DMS 273 (cell line): Measurements from ENCODE around the gene SMARCC2.

ENCODE experiments used
- DNase-seq: peaks from one replicate; lab custom pipeline; 2025; ENCODE audit not compliant: unreplicated experiment; lab: John Stamatoyannopoulos, UW

SMARCC2 gene

DNA sequence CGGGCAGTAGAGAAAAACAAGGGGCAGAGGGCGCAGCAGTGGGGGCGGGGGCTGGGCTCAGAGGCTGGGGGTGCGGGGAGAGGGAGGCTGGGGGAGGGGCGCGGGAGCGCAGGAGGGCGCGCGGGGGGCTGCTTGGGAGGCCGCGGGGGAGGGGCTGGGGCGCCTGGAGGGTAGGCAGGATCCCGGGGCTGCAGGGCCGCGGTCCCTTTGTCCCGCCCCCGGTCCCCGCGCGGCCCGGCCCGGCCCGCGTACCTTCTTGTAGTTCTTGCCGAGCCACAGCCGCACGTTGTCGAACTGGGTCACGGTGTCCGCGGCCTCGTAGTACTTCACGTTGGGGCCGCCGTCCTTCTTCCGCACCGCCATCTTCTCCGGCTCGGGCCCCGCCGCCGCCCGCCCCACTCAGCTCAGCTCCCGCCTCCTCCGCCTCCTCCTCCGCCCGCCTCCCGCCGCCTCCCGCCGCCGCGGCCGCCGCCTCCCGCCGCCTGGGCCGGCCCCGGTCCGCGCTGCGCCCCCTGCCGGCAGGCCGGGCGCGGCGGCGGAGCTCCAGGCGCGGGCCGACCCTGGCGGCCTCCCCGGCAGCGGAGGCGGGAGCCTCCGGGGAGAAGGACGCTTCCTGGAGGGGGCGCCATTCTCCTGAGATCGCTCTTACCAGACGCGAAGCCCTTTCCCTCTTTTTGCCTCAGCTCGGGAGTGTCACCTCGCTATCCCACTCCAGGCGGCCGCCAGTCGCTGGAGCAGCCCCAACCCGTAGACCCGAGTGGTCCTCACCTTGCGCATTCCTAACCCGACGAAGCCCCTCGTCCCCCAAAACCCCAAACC is at the start of gene SMARCC2:
SMARCC2 (minus strand) TSS at position 385 of the 819 bp plus-strand sequence; CDS start at position 363, 22 bp downstream.
- DNase-seq: peak; percentile 94

DNA sequence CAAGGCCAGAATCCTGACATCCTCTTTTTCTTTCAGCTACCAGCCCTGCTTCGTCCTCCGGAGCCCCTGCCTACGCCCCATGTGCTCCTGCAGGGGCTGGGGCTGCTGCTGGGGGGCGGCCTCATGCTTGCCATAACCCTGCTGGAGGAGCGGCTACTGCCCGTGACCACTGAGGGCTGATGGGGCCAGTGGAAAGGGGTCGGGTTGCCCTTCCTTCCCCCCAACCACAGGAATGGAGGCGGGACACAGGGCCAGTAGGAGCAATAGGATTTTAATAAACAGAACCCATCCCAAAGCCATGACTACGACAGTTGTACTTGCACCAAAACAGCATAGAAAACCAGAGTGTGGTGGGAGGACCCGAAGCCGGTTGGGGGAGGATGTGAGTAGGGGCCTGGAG is 48.3 kb upstream of the SMARCC2 start:
- no peak for DNase-seq

DNA sequence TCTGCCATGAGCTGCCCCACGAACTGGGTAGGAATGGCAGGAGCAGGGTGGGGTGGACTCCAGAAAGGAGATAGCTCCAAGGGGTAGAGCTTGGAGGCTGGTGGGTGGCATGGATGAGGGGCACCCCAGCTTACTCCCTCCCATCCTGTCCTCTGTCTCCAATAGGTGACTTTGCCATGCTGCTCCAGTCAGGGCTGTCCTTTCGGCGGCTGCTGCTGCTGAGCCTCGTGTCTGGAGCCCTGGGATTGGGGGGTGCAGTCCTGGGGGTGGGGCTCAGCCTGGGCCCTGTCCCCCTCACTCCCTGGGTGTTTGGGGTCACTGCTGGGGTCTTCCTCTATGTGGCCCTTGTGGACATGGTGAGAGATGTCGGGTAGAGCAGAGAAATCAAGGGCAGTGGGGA is 47.7 kb upstream of the SMARCC2 start:
- DNase-seq: no peak

DNA sequence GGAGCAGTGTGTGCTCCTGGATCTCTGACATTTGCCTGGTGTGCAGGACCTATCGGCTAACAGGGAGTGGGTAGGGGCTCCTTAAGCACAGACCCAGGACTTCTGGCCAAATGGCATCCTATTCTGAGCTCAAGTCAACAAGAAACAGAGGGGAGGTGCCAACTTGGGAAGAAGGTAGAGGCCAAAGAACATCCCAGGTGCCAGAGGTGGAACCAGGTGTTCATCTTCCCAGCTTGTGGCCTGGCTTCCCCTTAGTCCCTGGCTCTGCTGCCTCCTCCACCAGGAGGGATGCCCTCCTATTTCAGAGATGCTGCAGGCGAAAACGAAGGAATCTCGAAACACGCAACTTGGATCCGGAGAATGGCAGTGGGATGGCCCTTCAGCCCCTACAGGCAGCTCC is 46.8 kb upstream of the SMARCC2 start:
- no peak for DNase-seq

DNA sequence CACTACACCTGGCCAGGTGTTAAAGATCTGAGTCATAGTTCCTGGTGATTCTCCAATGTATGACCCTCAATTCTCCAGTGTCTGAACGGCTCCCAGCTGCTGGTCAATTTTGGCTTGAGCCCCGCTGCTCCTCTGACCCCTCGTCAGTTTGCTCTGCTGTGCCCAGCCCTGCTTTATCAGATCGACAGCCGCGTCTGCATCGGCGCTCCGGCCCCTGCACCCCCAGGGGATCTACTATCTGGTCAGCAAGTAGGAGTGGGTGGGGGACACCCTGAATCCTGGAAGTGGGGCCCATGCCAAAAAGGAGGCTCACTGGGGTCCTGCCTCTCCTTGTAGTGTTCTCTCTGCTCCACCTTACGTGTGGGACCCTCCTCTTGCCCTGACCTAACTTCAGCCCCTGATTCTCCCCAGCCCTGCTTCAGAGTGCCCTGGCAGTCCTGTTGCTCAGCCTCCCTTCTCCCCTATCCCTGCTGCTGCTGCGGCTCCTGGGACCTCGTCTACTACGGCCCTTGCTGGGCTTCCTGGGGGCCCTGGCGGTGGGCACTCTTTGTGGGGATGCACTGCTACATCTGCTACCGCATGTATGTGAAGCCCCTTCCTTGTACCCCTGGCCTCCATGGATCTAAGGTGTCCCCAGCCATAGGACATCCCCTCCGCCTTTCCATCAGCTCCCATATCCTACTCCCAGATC is 45.6 kb upstream of the SMARCC2 start:
- DNase-seq: no peak

DNA sequence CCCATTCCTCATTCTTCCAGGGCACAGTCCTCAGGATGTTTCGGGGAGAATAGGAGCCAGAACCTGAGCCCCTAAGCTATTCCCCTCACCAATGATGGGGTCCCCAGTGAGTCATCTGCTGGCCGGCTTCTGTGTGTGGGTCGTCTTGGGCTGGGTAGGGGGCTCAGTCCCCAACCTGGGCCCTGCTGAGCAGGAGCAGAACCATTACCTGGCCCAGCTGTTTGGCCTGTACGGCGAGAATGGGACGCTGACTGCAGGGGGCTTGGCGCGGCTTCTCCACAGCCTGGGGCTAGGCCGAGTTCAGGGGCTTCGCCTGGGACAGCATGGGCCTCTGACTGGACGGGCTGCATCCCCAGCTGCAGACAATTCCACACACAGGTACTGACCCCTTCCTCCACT is 41.9 kb upstream of the SMARCC2 start:
- DNase-seq: no peak

DNA sequence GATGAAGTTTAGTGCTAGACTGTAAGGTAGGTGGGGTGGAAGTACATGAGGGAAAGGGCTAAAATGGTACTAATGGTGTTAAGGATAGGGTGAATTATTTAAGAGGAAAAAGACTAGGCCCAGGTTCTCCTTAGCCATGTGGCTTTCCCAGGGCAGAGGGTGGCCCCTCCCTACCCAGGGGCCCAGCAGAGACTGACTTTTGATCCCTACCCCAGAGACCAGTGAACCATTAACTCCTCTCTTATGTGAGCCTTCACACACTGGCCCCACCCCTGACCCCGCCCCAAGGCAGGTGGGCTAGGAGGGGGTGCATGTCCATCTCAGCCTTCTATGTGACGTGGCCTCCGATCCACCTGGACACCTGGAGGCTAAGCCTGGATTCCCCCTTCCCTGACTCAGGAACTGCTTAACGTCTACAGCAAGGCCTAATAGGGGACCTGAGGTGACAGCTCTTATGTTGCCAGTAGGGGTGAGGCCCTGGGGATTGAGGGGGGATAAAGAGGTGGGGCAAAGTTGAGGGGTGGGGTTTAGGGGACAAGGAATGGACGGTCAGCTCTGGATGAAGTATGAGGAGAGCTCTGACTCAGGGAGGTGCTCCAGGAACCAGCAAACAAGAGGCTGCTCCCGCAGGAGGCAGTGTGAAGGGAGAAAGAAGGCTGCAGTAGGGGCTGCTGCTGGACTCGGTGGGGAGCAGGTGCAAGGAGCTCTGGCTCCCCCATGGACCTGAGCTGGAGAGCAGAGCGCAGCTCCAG is 41.3 kb upstream of the SMARCC2 start:
- no peak for DNase-seq

DNA sequence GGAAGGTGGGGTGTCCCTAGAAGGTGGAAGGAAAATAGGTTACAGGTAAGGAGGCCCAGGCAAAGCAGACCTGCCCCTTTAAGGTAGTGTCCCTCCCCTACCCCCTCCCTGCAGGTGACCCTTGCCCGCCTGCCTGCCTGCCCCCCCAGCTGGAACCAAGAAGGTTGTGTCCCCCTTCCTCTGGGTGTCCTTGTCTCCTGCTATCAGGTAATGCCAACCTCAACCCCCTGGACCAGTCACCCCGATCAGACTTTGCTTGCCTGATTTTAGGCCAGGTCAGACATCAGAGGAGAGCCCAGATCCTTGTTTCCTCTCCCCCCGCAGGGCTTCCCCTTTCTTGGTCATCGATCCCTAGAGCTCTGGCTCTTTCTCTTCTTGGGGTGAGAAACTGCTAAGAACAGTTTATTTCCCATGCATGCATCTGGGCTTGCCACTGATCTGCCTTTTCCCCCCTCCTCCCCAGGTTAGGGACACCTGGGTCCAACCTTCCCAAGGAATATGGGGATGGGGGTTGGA is 40.7 kb upstream of the SMARCC2 start, which contains the start of gene SLC39A5:
SLC39A5 (plus strand) TSS at position 136 of the 516 bp plus-strand sequence. CDS start 1,224 bp downstream, outside the sequence.
- DNase-seq: no peak

DNA sequence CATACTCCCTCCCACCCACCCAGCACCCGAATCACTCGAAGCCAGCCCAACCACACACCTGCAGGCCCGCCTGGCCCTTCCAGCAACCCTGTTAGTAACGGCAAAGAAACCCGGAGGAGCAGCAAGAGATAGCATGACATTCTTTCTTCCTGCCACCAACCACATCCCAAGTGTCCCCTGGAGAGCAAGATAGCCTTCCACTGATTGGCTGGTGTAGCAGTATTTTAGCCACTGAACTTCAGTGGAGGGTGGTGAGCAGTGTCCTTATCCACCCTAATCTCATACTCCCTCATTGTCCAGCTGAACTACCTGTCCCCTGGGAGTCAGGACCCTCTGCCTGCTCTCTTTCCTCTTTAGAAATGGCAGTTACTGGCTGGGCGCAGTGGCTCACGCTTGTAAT is 39.8 kb upstream of the SMARCC2 start:
- no peak for DNase-seq

DNA sequence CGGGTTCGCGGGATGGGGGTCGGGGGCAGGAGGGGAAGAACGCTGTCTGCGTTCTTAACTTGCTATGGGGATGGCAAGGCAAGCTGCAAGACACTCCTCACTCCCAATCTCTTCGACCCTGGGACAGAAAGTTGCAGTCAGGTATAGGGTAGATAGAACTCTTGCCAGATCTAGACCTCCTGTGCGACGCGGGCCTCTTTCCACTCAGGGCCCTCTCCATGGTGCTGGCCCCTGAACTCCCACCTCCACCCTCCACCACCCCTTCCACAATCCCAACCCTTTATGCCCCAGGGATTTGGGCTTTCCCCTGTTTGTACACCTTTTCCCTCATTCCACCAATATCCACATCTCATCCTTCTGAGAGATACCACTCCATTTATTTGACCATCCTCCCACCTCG is 35.7 kb upstream of the SMARCC2 start:
- no peak for DNase-seq

DNA sequence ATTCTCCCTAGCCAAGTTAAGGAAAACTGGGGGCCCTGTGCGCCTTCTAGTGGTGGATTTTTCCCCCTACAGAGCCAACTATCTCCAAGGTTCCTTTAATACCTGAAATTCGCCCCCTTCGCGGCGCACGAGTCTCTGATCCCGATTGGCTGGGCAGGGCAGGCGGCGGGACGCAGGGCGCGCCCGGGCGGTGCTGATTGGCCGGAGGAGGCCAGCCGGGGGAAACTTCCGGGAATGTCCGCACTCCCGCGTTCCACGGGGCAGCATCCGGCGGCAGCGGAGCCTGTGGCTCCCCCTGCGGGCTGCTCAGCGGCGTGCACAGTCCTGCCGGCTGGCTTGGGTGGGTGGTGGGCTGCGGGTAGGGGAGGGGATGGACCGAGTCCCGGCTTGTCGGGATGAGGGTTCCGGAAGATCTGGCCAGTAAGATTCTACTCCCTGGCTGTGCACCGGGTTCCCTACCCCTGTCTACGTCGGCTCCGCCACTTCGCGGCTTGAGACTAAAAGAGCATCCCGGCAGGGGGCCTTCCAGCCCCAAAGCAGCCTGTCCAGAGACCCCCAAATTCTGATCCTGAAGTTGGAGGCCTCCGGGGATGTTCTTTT is 34.9 kb upstream of the SMARCC2 start, which contains the start of gene NABP2:
NABP2 (plus strand) TSS at position 241 of the 600 bp plus-strand sequence. CDS start 515 bp downstream, outside the sequence.
- DNase-seq: peak; percentile 98

DNA sequence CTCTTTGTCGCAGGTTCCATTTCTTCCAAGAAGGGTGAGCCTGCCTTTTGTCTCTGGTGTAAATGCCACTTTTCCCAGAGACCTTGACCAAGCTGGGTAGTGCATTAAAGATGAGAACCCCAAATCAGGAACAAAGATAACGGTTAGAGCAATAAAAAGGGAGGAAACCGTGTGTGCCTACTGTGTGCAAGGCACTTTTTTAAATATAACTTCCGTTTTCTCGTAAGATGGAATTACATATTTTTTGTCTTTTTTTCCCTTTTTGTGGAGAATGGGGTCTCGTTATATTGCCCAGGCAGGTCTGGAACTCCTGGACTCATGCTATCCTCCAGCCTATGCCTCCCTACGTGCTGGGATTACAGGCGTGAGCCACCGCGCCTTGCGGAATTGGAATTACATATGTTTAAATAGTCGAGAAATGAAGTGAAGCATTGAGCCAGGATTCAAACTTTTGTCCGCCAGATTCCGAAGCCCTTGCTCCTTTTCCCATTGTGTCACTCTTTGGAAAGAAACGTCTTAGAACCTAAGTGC is 34.4 kb upstream of the SMARCC2 start:
- no peak for DNase-seq

DNA sequence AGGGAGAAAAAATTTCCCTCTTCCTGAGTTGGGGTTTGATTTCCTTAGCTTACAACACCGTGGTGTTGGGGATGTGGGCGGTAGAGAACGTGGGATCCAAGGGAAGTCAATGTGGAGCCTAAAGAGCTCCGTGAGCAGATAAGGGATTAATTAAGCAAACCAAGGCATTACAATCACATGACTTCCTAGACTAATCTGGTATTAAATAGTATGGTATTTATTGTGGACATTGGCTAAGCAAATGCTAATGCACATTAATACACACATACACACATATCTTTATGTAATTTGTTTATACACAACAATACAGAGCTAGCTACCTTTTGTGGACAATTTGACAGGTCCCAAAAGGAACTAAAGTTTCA is 33.2 kb upstream of the SMARCC2 start:
- DNase-seq: no peak

DNA sequence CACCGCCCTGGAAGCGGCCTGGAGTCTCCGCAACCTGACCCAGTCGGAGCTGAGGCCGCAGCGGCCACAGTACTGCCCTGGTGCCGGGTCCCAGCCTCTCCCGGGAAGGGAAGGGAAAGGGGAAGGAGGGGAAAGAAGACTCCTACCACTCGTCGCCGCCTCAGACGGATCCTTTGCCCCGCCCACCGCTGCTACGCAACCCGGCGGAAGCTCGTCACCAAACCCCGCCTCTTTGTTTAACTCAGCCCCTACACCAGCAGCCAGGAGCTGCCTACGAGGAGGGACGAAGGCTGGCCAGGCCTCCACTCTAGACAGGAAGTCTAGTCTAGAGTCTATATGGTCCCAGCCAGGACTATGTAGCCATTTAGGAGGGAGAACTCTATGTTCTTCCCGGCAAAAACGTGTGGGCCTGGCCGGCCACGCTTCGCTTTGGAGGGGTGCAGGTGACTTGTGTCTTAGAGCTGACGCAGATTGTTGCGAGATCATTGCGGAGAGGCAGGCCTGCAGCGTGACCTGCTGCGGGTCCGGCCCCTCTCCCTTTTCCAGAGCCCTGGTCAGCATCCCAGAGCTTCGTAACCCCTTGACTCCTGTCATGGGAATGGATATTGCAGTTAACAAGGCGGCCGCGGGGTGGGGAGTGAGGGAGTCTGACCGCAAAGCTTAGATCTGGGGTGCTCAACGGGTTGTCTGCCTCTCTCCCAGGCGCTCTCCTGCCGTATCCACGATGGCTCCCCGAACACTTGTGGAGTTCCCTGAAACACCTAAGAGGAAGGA is 32.7 kb upstream of the SMARCC2 start, which contains the start of gene RNF41:
RNF41 (minus strand) TSS at position 166 of the 774 bp plus-strand sequence. CDS start 7,875 bp downstream, outside the sequence.
- DNase-seq: peak; percentile 97

DNA sequence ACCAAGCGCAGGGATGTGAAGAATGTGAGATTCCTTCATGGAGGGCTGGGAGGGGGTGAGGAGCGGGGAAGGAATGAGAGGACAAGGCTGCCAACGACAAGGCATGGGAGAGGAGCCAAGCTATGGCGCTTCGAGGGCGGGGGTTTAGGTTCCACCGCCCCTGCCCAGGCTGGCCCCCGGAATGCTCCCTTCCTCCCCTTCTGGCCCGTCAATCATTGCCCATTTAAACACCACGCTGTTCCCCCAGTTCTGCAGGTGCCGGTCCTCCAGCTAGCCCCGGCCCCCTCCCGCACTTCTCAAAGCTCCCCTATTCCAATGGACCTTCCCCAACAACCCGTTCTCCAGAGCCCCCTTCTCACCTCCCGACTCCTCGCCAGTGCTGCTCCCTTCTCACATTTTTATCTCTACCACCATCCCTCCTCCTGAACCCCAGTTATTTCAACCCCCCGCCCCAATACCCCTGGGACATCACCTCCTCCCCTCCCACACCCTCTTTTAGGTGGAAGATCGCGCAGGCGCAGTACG is 32.0 kb upstream of the SMARCC2 start:
- DNase-seq: peak; percentile 63

DNA sequence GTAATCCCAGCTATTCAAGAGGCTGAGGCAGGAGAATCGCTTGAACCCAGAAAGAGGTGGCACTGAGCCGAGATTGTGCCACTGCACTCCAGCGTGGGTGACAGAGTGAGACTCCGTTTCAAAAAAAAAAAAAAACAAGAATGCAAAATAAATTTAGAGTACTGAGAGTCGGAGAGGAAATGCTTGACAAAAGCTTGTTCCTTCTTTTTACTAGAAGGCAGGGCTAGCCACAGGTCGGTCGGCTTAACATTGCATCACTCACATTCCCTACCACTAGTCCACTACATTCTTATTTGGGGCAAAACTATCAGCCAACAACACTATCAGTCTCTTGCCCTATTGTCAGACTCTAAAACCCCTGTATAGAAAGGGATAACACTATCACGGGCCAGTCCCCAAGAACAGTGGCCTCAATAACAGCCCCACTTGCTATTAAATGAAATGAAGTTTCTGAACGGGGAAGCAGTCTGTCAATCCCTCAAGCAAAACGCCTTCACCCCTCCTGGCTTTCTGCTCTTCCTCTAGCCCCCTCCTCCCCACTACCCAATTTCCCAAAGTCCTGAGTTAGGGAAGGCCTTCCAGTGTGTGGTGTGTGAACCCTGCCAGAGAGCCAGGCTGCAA is 31.4 kb upstream of the SMARCC2 start:
- no peak for DNase-seq

DNA sequence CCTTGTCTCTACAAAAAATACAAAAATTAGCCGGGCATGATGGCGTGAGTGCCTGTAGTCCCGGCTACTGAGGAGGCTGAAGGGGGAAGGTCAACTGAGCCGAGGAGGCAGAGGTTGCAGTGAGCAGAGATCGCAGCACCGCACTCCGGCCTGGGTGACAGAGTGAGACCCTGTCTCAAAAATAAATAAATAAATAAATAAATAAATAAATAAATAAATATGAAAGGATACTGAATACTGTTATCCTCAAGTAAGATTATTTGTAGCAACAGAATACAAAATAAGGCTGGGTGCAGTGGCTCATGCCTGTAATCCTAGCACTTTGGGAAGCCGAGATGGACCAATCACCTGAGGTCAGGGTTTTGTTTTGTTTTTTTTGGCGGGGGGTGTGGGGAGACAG is 30.6 kb upstream of the SMARCC2 start:
- DNase-seq: no peak

DNA sequence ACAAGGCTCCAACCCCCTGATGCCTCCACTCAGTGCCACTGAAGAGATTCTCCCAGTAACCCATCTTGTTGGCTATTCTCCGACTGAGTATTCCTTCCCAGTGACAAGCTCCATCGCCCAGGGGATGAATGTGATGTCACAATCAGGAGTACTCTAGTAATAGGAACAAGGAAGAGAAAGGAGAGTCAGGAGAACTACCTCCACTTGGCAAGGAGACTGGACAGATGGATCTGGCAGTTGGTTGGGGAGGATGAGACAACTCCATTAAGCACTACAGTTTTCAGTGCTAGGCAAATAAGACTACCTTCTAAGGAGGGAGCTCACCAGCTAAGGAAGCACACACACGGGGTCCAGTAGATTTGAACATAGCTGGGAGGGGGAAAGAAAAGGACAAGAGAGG is 27.2 kb upstream of the SMARCC2 start:
- DNase-seq: peak; percentile 49

DNA sequence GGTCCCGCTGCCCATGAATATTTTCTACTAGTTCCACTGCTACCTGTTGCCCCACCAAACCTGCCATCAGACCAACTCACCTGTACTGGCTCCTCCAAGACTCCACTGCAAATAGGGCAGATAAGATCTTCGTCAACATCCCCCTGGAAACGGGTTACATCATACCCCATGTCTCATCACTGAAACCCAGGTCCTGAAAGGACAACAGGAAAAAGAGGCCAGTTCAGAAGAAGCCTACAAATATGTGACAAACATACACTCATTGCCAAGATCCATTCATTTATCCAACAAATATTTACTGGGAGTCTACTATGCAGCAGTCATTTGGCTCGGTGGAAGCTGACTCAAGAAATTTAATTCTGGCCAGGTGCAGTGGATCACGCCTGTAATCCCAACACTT is 24.6 kb upstream of the SMARCC2 start:
- DNase-seq: no peak
